Middle frontal gyrus (tissue), 1 donor: ENCODE data around the gene ST3GAL3.

Experiments
- DNase-seq: peaks from one replicate; pipeline ENCODE4 v3.0.0-alpha.2; 2015; ENCODE audit warnings: low spot score; ENCODE audit errors: extremely low spot score

Gene ST3GAL3

GRCh38 chr1:43977376-43978263 lies 270.3 kb downstream of the ST3GAL3 start:
- no peak for DNase-seq

GRCh38 chr1:43978264-43978550 lies 270.9 kb downstream of the ST3GAL3 start:
- no peak for DNase-seq

- no peak for DNase-seq
Measured at GRCh38 chr1:43978551-43979260, 271.4 kb downstream of the ST3GAL3 start, which contains the start of gene B4GALT2. Gene B4GALT2 (plus strand): TSS chr1:43979210. CDS start chr1:43981161, 1,951 bp downstream.

GRCh38 chr1:43979261-43979527 lies 271.9 kb downstream of the ST3GAL3 start:
- no peak for DNase-seq

DNA sequence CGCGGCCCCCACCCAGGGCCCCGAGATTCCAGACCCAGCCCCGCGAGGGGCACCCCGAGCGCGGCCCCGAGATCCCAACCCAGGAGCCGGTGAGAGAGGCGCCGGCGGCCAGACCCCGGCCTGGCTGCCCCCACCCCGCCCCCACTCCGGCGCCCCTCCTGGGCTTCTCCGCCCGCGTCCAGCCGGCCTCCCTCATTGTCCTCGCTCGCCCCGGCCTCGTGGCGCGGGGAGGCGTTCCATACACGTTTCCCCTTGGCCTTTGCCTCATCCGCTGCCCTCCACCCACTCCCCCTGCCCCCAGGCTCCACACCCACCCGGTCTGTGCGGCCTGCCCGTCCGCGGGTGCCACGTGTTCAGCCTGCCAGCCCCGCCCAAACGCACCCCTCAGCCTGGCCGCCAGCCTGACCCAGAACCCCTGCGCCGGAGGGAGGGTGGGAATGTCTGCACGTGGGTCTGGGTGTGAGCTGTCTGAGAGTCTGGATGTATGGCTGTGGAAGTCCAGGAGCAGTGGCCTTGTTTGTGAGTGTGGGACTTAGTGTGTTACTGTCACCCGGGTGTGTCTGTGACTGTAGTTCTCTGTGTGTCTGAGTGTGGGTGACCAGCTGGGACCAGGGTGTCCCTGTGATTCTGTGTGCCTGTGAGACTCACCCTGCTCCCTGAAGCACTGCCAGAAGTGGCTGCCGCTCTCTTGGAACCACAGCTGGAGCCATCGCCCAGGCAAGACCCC lies 272.4 kb downstream of the ST3GAL3 start:
- DNase-seq, result no peak

DNA sequence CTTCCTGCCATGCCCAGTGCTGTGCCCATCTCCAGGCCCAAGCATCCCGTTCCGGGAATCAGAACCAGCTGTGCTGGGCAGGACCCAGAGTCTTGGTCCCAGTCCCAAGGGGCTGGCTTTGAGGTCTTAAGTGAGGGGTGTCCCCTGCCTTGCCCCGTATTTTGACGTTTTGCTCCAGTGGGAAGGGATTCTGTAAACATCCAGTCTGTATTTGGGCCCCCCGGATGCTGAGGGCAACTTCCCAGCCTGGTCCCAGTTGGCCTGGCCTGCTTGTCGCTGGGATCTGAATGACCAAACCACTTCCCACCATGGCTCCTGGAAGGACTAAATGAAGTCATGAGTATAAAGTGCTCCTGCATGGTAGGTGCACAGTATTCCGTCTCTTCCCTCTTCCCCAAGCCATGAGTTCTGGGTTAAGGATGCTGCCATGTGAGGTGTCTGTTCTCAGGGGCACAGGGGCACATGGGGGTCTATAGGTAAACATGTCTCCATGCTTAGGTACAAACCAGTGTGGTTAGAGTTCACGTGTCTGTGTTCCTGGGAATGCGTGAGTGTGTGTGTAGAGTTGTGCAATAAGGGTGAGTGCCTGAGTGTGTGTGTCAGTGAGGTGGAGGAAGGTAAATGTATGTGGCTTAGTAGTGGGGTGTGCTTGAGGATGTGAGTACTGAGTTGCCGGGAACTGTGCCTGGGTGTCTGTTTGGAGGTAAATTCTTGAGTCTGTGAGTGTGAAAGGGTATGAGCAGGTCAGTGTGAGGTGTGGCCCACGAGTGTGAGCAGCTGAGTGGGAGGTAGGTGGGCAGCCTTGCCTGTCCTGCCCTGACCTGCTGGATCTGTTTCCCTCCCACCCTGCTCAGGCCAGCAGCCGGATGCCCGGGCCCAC lies 273.2 kb downstream of the ST3GAL3 start:
- no peak for DNase-seq
